Activated naive CD8-positive, alpha-beta T cell treated with anti-CD3 and anti-CD28 coated beads for 36 hours (primary cell): ENCODE measurements around the gene ABI1. TPM values are rescaled to one million over a fixed set of nuclear protein-coding genes. Genes with fewer than 3 reads are reported as not detected.

ENCODE experiments used
- DNase-seq: peaks from one replicate; pipeline ENCODE4 v3.0.0; 2021
- H3K27ac Mint-ChIP-seq: one replicate; pipeline ENCODE4 v1.8.0; 2022; ENCODE audit warnings: mild to moderate bottlenecking, moderate library complexity, mixed read lengths
- H3K27me3 Mint-ChIP-seq: one replicate; pipeline ENCODE4 v1.8.0; 2022; ENCODE audit warnings: mild to moderate bottlenecking, mixed read lengths
- H3K36me3 Mint-ChIP-seq: one replicate; pipeline ENCODE4 v1.8.0; 2021; ENCODE audit warnings: mild to moderate bottlenecking, mixed read lengths
- H3K4me1 Mint-ChIP-seq: one replicate; pipeline ENCODE4 v1.8.0; 2021; ENCODE audit warnings: mixed read lengths
- H3K4me3 Mint-ChIP-seq: one replicate; pipeline ENCODE4 v1.8.0; 2022; ENCODE audit warnings: mild to moderate bottlenecking, moderate library complexity, mixed read lengths
- H3K9me3 Mint-ChIP-seq: one replicate; pipeline ENCODE4 v1.8.0; 2022; ENCODE audit warnings: mixed read lengths
- total RNA-seq, 2 experiments: library from RNA; stranded (reverse); gene quantifications; one replicate each; pipeline ENCODE4 v1.2.3, GENCODE V29; 2021

Gene ABI1
- total RNA-seq, 2 experiments from 2014 or later = 31.4 to 31.7 TPM

DNA sequence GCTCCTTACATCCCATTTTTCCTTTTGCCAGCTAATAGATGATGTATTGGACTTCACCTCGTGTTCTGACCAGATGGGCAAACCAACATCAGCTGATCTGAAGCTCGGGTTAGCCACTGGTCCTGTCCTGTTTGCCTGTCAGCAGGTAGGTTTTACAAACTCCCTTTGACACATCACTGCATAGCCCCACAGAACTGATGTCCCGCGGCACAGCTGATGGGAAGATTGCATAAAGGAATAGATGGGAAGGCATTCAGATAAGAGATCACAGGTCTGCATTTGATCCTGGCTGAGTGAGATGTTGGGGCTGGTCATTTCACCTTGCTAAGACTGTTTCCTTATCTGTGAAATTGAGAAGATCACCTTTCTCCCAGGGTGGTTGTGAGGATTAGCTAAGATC lies 125.3 kb downstream of the ABI1 start:
- Mint-ChIP-seq H3K27ac (no peak overlapping the region), H3K27me3 (no peaks in the 10 kb centered on the region), H3K4me1 (peaks cover 20% of the 10 kb centered on the region), H3K36me3 (peaks cover 36% of the 10 kb centered on the region), H3K9me3 (no peaks in the 10 kb centered on the region), H3K4me3 (no peak overlapping the region)
- no peak for DNase-seq

DNA sequence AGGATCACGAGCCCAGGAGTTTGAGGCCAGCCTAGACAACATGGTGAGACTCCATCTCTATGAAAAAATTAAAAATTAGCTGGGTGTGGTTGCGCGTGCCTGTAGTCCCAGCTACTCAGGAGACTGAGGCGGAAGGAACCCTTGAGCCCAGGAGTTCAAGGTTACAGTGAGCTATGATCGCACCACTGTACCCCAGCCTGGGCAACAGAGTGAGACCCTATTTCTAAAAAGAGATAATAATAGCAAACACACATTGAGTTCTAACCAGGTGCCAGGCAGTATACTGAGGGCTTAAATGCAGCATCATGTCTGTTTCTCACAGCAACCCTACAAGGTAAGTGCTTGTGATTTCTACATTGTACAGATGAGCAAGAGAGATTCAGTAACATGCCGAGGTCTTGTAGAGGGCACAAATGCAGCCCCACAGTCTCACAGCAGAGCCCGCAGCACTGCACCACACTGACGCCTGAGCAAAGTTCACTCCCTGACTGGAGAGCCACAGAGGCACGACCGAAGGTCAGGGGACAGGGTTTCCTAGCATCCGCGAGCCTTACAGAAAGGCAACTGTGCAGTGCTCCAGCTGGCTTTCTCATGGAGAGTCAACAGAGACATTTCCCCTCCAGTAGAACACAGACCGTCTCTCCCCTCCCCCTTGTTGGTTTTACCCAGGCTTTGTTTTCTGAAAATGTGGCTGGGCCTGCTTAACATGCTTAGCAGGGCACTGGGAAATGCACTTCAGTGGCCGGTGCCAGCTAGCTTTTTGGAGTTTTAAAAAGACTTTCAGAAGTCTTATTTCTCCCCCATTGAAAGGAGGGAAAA lies 126.8 kb downstream of the ABI1 start:
- peaks cover 18% of the 10 kb centered on the region for H3K4me1 Mint-ChIP-seq
- no peak overlapping the region for H3K27ac Mint-ChIP-seq
- H3K9me3 Mint-ChIP-seq = no peaks in the 10 kb centered on the region
- H3K4me3 Mint-ChIP-seq = no peak overlapping the region
- no peak for DNase-seq
- H3K36me3 Mint-ChIP-seq = peaks cover 33% of the 10 kb centered on the region
- no peaks in the 10 kb centered on the region for H3K27me3 Mint-ChIP-seq

DNA sequence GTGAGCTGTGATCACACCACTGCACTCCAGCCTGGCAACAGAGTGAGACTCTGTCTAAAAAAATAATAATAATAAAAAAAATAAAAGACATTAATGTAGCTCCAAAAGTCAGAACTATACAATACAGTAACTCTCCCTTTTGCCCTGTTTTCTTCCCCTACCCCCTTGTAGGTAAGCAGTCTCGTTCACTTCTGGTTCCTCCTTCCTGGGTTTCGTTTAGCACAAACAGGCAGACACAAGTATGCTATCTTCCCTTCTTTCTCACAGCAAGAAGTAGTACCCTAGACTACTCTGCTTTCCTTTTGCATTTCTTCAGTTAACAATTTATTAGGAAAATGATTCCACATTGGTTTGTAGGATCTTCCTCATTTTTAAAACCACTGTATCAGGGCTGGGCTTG lies 130.2 kb downstream of the ABI1 start:
- no peak overlapping the region for H3K27ac Mint-ChIP-seq
- DNase-seq = no peak
- H3K27me3 Mint-ChIP-seq = no peaks in the 10 kb centered on the region
- no peaks in the 10 kb centered on the region for H3K4me1 Mint-ChIP-seq
- H3K9me3 Mint-ChIP-seq = no peaks in the 10 kb centered on the region
- no peak overlapping the region for H3K4me3 Mint-ChIP-seq
- H3K36me3 Mint-ChIP-seq = peaks cover 29% of the 10 kb centered on the region

DNA sequence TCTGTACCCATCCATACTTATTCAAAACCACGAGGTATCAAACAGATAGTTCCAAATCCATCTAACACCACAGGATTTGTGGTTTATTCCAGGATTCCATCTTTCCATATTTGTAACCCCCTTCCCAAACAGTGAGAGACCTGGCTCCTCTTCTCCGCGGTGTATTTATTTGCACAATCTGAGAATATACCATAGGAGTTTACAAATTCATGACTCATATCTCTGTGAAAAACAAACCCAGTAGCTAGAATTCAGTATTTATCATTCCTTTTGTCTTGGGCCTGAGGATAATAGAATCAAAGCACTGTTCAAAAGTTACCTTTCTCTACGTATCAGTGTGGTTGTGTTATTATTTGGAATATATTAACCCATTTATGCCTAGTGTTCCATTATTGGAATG lies 131.4 kb downstream of the ABI1 start:
- Mint-ChIP-seq H3K36me3 (peaks cover 25% of the 10 kb centered on the region), H3K4me1 (no peaks in the 10 kb centered on the region), H3K4me3 (no peak overlapping the region), H3K27ac (no peak overlapping the region), H3K9me3 (no peaks in the 10 kb centered on the region), H3K27me3 (no peaks in the 10 kb centered on the region)
- DNase-seq = no peak

DNA sequence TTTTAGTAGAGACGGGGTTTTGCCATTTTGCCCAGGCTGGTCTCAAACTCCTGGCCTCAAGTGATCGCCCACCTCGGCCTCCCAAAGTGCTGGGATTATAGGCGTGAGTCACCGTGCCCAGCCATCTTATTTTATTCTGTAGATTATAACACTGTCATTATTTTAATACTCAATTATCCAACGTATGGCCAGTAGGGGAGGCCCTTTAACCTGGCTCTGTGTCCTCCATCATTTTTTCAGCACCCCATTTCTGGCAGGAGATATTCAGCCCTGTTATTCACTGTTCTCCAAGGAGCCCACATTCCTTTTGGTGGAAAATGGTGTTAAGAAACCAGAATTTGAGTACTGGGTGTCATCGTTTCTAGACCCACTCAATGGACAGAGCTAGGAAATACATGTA lies 131.8 kb downstream of the ABI1 start:
- no peak overlapping the region for H3K27ac Mint-ChIP-seq
- H3K36me3 Mint-ChIP-seq = peaks cover 27% of the 10 kb centered on the region
- H3K27me3 Mint-ChIP-seq = no peaks in the 10 kb centered on the region
- H3K4me1 Mint-ChIP-seq = no peaks in the 10 kb centered on the region
- no peaks in the 10 kb centered on the region for H3K9me3 Mint-ChIP-seq
- no peak for DNase-seq
- H3K4me3 Mint-ChIP-seq = no peak overlapping the region

DNA sequence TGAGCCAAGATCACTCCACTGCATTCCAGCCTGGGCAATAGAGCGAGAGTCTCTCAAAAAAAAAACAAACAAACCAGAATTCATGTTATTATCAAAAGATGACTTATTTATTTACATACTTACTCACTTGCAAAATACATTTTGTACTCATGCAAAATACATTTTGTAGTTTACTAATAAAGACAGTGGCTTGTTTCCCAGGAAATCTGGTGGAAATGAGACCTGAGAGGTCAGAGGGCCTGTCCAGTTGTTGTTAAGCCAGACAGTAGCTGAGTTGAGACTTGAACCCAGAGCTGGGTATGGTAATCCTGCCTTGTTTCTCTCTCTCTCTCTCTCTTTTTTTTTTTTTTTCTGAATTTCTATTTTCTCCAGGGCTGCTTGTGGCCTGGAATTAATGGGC lies 133.8 kb downstream of the ABI1 start:
- Mint-ChIP-seq H3K9me3 (no peaks in the 10 kb centered on the region), H3K36me3 (peaks cover 21% of the 10 kb centered on the region), H3K27me3 (no peaks in the 10 kb centered on the region), H3K27ac (no peak overlapping the region), H3K4me1 (no peaks in the 10 kb centered on the region), H3K4me3 (no peak overlapping the region)
- no peak for DNase-seq

DNA sequence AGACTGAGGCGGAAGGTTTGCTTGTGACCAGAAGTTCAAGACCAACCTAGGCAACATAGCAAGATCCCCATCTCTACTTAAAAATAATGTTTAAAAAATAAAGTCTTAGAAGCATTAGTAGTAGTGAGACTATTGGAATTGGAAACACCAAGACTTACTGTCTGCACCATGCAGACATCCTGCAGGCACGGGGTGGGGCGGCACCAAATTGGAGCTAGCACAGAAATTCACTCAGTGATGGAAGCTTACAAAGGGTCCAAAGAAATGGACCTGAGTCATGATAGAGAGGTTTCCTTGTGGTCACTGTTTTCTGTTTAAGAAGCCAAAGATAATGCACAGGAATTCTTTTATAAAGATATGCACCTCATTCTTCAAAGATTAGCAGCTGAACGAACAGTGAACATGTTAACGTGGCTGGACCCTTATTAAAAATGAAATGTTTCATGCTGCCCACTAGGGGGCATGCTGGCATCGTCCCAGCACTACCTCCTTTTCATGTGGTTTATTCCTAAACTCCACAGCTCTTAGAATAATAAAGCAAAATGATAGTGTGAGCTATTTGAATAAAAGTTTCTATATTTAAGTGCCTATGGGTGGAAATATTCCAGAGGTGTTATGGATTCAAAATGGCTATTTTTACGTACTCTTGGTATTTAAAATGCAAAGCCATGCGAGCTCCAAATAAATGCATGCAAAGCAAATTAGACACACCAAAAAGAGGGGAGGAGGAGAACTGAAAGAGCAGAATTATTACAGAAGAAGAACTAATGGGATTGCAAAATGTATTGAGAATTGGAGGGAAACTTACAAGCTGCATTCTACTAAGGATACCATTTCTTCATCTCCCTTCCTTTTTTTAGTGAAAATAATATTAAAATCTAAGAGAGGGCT lies 134.7 kb downstream of the ABI1 start:
- peaks cover 2% of the 10 kb centered on the region for H3K4me1 Mint-ChIP-seq
- H3K27me3 Mint-ChIP-seq = no peaks in the 10 kb centered on the region
- H3K36me3 Mint-ChIP-seq = peaks cover 24% of the 10 kb centered on the region
- H3K4me3 Mint-ChIP-seq = no peak overlapping the region
- peak; percentile 25 for DNase-seq
- no peaks in the 10 kb centered on the region for H3K9me3 Mint-ChIP-seq
- H3K27ac Mint-ChIP-seq = no peak overlapping the region

DNA sequence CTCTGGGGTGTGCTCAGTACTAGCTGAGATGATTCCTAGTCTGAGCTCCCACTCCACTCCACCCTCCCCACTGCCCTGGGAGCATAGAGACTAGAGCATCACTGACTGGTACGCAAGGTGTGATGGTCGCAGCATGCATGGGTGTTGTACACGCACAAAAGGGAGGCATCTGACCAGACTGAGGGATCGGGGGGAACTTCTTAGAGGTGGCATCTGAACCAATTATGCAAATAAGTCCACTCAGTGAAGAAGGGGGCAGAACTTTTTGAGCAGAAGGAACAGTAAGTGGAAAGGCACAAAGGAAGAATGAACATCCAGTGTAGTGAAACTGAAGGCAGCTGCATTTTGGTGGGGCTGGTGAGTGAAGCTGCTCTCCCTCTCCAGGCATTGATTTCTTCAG lies 137.7 kb downstream of the ABI1 start:
- H3K27ac Mint-ChIP-seq = no peak overlapping the region
- H3K4me3 Mint-ChIP-seq = no peak overlapping the region
- no peak for DNase-seq
- H3K9me3 Mint-ChIP-seq = no peaks in the 10 kb centered on the region
- H3K4me1 Mint-ChIP-seq = peaks cover 3% of the 10 kb centered on the region
- H3K27me3 Mint-ChIP-seq = no peaks in the 10 kb centered on the region
- peaks cover 19% of the 10 kb centered on the region for H3K36me3 Mint-ChIP-seq

DNA sequence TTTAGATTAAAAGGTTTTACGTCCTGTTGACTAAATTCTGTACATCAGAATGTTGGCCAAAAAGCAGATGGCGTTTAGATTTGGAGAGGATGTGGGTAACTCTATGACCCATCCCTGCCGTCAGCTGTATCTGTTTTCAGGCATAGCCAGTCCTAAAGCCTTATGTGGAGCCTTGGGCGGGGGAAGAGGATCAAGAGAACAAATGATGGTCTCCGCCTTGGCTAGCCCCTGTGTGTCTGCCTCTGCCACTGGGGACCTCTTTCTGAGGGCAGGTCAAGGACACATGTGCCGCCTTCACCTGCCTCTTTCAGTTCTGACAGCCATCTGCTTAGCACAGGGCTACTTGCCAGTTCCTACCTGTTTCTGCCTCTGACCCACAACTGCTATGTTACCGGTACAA lies 139.2 kb downstream of the ABI1 start:
- Mint-ChIP-seq H3K4me3 (no peak overlapping the region), H3K27me3 (no peaks in the 10 kb centered on the region), H3K36me3 (peaks cover 15% of the 10 kb centered on the region), H3K27ac (no peak overlapping the region), H3K4me1 (peaks cover 3% of the 10 kb centered on the region), H3K9me3 (no peaks in the 10 kb centered on the region)
- no peak for DNase-seq

DNA sequence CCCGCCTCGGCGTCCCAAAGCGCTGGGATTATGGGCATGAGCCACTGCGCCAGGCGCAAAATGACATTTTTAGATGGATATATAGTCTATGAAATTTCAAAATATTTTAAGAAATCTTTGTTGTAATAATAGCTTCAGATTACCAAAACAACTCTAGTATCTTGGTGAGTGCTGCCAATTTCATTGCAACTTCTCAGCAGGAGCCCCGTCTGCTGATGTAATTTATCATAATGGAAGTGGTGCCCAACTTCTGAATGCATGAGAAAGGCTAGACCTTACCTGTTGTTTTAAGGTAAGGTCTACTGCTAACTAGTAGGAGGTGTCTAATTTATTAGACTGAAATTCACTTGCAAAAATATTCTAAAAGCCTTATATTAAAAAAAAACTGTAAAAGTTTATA lies 143.3 kb downstream of the ABI1 start:
- Mint-ChIP-seq H3K4me3 (no peak overlapping the region), H3K27me3 (no peaks in the 10 kb centered on the region), H3K9me3 (no peaks in the 10 kb centered on the region), H3K27ac (no peak overlapping the region), H3K4me1 (peaks cover 3% of the 10 kb centered on the region), H3K36me3 (peaks cover 17% of the 10 kb centered on the region)
- DNase-seq = no peak

DNA sequence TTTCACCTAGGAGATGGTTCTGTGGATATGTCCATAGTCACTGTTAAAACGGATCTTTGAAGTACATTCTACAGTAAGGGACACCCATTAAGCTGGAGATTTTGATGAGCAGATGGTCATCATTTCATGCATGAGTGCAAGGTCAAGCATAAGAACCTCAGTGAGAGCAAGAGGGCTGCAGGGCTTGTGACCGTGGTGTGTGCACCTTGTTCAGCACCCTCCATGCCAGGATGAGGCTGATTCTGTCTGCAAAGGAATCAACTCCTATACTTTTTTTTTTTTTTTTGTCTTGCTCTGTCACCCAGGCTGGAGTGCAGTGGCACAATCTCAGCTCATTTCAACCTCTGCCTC lies 145.6 kb downstream of the ABI1 start:
- no peak overlapping the region for H3K27ac Mint-ChIP-seq
- H3K36me3 Mint-ChIP-seq = peaks cover 25% of the 10 kb centered on the region
- H3K9me3 Mint-ChIP-seq = no peaks in the 10 kb centered on the region
- H3K27me3 Mint-ChIP-seq = no peaks in the 10 kb centered on the region
- peaks cover 1% of the 10 kb centered on the region for H3K4me1 Mint-ChIP-seq
- DNase-seq = no peak
- H3K4me3 Mint-ChIP-seq = no peak overlapping the region

DNA sequence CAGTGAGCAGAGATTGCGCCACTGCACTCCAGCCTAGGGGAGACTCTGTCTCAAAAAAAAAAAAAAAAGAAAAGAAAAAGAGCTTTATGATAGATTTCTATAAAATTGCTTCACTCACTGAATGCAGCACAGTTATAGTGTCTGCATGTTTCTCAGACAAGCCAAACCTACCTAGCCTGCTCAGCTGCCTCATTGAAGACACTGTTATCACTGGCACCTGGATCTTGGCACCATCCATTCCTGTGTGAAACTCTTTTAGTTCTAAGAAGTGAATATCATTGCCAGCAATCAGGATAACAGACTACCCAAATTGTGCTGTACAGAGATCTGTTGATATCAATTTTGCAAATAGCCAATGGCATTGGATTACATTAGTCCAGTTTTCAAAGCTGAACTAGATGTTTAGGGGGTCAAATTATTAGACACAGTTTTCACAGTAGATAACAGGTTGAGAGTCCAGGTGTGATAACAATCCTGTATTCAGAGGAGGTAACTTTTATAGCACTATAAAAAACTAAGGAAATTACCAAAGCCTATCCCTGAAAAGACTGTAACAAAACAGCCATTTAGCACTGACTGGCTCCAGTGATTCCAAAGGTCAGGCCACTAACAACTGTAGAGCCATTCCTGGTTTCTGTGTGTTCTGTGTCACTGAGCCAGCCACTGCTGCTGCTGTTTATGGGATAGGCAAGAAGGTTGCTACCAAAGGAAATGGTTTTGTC lies 146.2 kb downstream of the ABI1 start:
- Mint-ChIP-seq H3K4me3 (no peak overlapping the region), H3K36me3 (peaks cover 27% of the 10 kb centered on the region), H3K27ac (no peak overlapping the region), H3K4me1 (peaks cover 1% of the 10 kb centered on the region), H3K9me3 (no peaks in the 10 kb centered on the region), H3K27me3 (no peaks in the 10 kb centered on the region)
- no peak for DNase-seq

DNA sequence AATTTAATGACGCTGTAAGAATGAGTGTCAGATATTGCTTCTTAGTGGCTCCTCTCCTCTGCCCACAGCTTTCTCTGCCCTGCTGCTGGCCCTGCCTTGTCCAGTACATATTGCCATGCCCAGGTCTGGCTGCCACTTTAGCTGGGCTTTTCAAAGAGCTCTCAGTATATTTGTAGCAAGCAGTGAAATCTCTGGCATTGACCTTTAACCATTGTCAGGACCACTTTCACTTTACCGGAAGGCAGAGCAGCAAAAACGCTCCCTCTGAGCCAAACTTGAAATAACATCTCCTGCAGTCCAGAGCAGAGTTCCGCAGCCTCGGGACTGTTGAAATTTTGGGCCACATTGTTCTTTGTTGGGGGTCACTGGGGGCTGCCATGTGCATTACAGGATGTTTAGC lies 149.4 kb downstream of the ABI1 start:
- peaks cover 40% of the 10 kb centered on the region for H3K36me3 Mint-ChIP-seq
- H3K4me1 Mint-ChIP-seq = no peaks in the 10 kb centered on the region
- H3K27me3 Mint-ChIP-seq = no peaks in the 10 kb centered on the region
- no peaks in the 10 kb centered on the region for H3K9me3 Mint-ChIP-seq
- DNase-seq = no peak
- no peak overlapping the region for H3K4me3 Mint-ChIP-seq
- no peak overlapping the region for H3K27ac Mint-ChIP-seq

DNA sequence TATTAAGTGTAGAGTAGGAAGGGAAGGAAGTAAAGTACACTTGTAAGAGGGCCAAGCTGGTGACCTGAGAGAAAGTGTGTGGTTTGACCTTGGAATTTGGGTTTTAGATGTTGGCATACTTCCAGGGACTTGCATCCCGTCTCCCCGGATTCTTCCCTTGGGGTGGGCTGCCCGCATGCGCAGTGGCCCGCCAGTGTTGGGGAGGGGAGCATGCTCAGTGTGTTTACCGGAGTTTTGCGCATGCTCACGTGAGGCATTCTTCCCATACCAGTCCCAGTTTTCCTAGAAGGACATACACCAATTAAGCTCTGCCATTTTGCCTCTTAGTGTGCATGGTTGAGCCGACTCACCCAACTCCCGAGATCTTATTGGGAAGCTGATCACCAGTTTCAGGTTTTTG lies 153.8 kb downstream of the ABI1 start:
- Mint-ChIP-seq H3K36me3 (peaks cover 48% of the 10 kb centered on the region), H3K9me3 (no peaks in the 10 kb centered on the region), H3K4me3 (no peak overlapping the region), H3K27ac (no peak overlapping the region), H3K4me1 (peaks cover 3% of the 10 kb centered on the region), H3K27me3 (no peaks in the 10 kb centered on the region)
- DNase-seq = no peak

DNA sequence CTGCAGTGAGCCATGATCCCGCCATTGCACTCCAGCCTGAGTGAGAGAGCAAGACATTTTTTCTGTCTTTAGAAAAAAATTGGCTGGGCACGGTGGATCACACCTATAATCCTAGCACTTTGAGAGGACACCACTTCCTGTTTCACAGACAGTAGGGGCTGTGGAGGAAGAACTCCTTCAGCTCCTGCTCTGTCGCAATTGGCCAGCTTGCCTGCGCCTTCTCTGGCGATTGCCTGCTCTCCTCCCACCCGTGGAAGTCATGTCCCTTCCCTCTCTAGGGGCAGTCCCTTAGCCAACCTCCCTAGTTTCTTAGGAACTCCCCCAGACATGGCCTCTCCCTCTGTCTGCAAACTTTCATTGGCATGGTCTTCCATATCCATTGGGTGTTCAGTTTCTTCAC lies 154.6 kb downstream of the ABI1 start:
- H3K9me3 Mint-ChIP-seq = no peaks in the 10 kb centered on the region
- H3K4me1 Mint-ChIP-seq = peaks cover 3% of the 10 kb centered on the region
- peaks cover 53% of the 10 kb centered on the region for H3K36me3 Mint-ChIP-seq
- H3K27me3 Mint-ChIP-seq = no peaks in the 10 kb centered on the region
- H3K4me3 Mint-ChIP-seq = no peak overlapping the region
- DNase-seq = no peak
- no peak overlapping the region for H3K27ac Mint-ChIP-seq
